ENCODE data around the gene ZBTB38.

The ZBTB38 gene

GRCh38 chr3:141388395-141388794 is 20.1 kb downstream of the ZBTB38 start:
- DNase-seq (ENCODE audit: low spot score) = no peak
- TF ChIP-seq, protein P1, sequence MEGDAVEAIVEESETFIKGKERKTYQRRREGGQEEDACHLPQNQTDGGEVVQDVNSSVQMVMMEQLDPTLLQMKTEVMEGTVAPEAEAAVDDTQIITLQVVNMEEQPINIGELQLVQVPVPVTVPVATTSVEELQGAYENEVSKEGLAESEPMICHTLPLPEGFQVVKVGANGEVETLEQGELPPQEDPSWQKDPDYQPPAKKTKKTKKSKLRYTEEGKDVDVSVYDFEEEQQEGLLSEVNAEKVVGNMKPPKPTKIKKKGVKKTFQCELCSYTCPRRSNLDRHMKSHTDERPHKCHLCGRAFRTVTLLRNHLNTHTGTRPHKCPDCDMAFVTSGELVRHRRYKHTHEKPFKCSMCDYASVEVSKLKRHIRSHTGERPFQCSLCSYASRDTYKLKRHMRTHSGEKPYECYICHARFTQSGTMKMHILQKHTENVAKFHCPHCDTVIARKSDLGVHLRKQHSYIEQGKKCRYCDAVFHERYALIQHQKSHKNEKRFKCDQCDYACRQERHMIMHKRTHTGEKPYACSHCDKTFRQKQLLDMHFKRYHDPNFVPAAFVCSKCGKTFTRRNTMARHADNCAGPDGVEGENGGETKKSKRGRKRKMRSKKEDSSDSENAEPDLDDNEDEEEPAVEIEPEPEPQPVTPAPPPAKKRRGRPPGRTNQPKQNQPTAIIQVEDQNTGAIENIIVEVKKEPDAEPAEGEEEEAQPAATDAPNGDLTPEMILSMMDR (IDR thresholded peaks at IDR 0.05; ENCODE audit: extremely low read depth, missing control alignments) = no peak

DNA sequence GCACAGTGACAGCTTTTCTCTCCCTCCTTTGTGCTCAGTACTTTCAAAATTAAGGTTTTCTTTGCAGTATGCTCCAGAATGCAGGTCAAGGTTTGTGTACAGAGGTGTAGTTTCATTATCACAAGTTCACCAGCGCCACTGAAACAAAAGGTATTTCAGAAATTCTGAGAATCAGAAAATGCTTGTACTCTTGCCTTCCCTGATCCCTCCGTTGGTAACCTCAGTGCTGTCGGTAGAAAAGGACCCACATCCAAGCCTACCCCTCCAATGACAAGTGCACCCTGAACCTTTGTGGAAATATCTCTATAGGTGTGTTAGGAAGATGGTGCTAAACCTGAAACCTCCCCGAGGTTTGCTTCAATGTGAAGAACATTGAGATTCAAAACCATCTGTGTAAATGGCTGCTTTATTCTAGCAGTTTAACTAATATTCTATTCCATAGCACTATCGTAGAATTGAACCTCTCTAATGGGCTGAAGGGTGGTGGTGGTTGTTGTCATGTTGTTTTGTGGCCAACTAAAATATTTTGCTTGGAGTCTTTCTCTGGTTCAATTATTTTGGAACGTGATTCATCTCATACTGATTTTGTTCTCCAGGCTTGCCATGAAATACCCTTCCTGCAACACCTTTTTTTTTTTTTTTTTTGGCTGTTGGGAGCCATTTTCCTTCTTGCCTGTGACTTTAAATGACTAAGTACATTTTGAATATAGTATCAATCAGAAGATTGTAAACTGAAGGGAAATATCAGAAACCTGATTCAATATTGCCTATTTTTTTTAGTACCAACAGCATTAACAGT is 20.7 kb downstream of the ZBTB38 start:
- DNase-seq (ENCODE audit: low spot score) = no peak
- TF ChIP-seq, protein P1 (IDR thresholded peaks at IDR 0.05; ENCODE audit: extremely low read depth, missing control alignments) = no peak

- no peak for DNase-seq (ENCODE audit: low spot score)
- TF ChIP-seq, protein P1 (IDR thresholded peaks at IDR 0.05; ENCODE audit: extremely low read depth, missing control alignments) = no peak
These were observed 21.4 kb downstream of the ZBTB38 start for GRCh38 chr3:141389703-141390102.

- TF ChIP-seq, protein P1 (IDR thresholded peaks at IDR 0.05; ENCODE audit: extremely low read depth, missing control alignments) = no peak
- no peak for DNase-seq (ENCODE audit: low spot score)
These were observed 22.4 kb downstream of the ZBTB38 start for GRCh38 chr3:141390747-141391146.

- TF ChIP-seq, protein P1 (IDR thresholded peaks at IDR 0.05; ENCODE audit: extremely low read depth, missing control alignments) = no peak
- no peak for DNase-seq (ENCODE audit: low spot score)
These were observed 23.1 kb downstream of the ZBTB38 start for GRCh38 chr3:141391298-141391990.

DNA sequence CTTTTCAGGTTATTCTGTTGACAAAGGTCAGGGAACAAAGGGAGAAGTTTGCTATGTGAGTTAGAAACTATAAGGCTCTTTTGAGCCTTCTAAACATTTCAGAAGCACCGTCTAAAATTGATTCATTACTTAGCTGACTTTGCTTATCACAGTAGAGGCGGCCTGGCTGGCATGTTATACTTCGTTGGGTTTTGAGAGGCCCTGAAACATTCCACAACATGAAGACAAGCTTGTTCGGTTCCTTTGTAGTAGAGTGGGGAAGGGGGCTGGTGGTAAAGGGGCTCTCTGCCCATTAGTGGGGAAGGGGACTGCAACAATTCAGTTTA is 23.6 kb downstream of the ZBTB38 start:
- TF ChIP-seq, protein P1 (IDR thresholded peaks at IDR 0.05; ENCODE audit: extremely low read depth, missing control alignments) = no peak
- DNase-seq (ENCODE audit: low spot score) = no peak

- DNase-seq (ENCODE audit: low spot score) = no peak
- TF ChIP-seq, protein P1 (IDR thresholded peaks at IDR 0.05; ENCODE audit: extremely low read depth, missing control alignments) = no peak
These were observed 24.1 kb downstream of the ZBTB38 start for GRCh38 chr3:141392416-141392815.

Data from GM20000 (cell line).